Stimulated activated naive B cell treated with anti-CD40 and anti-IgM and Interleukin-4, amounts not matched to agents 10 μg/mL and 1 μg/mL and 100 μg/mL, for 72 hours (primary cell): ENCODE measurements around the gene AP3B1.

ENCODE experiments used
- ATAC-seq, 2 donors: fragments of 150-1000 bp; cut with Tn5 transposase; replicated peaks; 2 replicates each; pipeline ENCODE4 v1.10.0; 2021; ENCODE audit warnings: moderate library complexity in 1 of 2
- DNase-seq: peaks from one replicate; pipeline ENCODE4 v3.0.0; 2021
- H3K27ac Mint-ChIP-seq: one replicate; pipeline ENCODE4 v1.8.0; 2022; ENCODE audit warnings: mild to moderate bottlenecking, mixed read lengths
- H3K27me3 Mint-ChIP-seq, 2 donors: one replicate each; pipeline ENCODE4 v1.8.0; 2022; ENCODE audit warnings: mixed read lengths in 2 of 2
- H3K36me3 Mint-ChIP-seq, 2 donors: one replicate each; pipeline ENCODE4 v1.8.0; 2022; ENCODE audit warnings: mixed read lengths in 2 of 2, mild to moderate bottlenecking in 1 of 2
- H3K4me1 Mint-ChIP-seq, 2 donors: one replicate each; pipeline ENCODE4 v1.8.0; 2022; ENCODE audit warnings: mixed read lengths in 2 of 2, mild to moderate bottlenecking in 1 of 2
- H3K4me3 Mint-ChIP-seq, 2 donors: one replicate each; pipeline ENCODE4 v1.8.0; 2022; ENCODE audit warnings: mild to moderate bottlenecking in 2 of 2, mixed read lengths in 2 of 2, moderate library complexity in 1 of 2
- H3K9me3 Mint-ChIP-seq, 2 donors: one replicate each; pipeline ENCODE4 v1.8.0; 2022; ENCODE audit warnings: mixed read lengths in 2 of 2, mild to moderate bottlenecking in 1 of 2

The AP3B1 gene

DNA sequence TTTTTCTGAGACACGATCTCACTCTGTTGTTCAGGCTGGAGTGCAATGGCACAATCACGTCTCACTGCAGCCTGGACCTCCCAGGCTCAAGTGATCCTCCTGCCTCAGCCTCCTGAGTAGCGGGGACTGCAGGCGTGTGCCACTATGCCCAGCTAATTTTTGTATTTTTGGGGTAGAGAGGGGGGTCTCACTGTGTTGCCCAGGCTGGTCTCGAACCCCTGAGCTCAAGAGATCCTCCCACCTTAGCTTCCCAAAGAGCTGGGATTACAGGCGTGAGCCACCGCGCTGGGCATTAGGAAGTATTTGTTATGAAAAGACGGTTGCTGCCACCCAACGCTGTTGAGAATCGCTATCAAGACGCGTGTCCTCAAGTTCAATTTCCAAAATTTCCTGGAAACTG lies 337.4 kb downstream of the AP3B1 start:
- H3K27me3 Mint-ChIP-seq = peaks cover 30 to 49% of the 10 kb centered on the region in 2 donors
- H3K36me3 Mint-ChIP-seq = no peaks in the 10 kb centered on the region
- no peak for DNase-seq
- H3K27ac Mint-ChIP-seq = no peak overlapping the region
- no peak overlapping the region for H3K4me3 Mint-ChIP-seq
- no peak for ATAC-seq
- H3K4me1 Mint-ChIP-seq = peaks cover 2 to 21% of the 10 kb centered on the region in 2 donors
- no peaks in the 10 kb centered on the region for H3K9me3 Mint-ChIP-seq

DNA sequence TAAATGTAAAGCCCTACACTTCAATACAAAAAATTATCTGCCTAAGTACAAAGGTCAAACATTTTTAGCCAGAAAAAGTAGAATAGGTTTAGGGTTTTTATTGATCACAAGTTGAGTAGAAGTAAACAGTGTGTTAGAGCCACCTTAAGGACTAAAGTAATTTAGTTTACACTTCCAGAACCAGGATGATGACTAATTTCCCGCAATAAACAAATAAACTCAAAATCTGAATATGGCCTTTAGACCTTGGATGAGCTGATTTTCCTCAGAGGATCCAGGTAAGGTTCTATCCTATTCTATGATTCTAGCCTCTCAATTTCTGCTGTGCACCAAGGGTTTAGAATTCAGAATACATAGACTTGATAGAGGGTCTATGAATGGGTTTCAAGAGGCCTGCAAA lies 338.9 kb downstream of the AP3B1 start:
- Mint-ChIP-seq H3K27me3 (peaks cover 30 to 49% of the 10 kb centered on the region in 2 donors), H3K36me3 (no peaks in the 10 kb centered on the region), H3K27ac (no peak overlapping the region), H3K9me3 (no peaks in the 10 kb centered on the region), H3K4me1 (peaks cover 2 to 21% of the 10 kb centered on the region in 2 donors), H3K4me3 (no peak overlapping the region)
- ATAC-seq (no peak), DNase-seq (no peak)

DNA sequence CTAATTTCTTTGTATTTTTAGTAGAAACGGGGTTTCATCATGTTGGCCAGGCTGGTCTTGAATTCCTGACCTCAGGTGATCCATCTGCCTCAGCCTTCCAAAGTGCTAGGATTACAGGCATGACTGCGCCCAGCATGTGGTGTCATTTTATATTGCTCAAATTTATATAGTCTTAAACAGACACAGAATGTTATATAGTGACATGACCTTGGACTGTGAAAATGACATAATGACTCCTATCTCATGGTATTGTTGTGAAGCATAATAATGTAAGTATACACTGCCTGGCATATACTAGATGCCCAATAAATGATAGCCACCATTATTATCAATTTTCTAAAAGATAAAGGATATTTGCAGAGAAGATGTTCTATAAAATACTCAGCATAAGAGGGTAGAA lies 341.1 kb downstream of the AP3B1 start:
- DNase-seq = no peak
- peaks cover under 1 to 12% of the 10 kb centered on the region in 2 donors for H3K4me1 Mint-ChIP-seq
- no peak for ATAC-seq
- no peak overlapping the region for H3K27ac Mint-ChIP-seq
- no peaks in the 10 kb centered on the region for H3K36me3 Mint-ChIP-seq
- H3K9me3 Mint-ChIP-seq = no peaks in the 10 kb centered on the region
- H3K27me3 Mint-ChIP-seq = peaks cover 27 to 42% of the 10 kb centered on the region in 2 donors
- no peak overlapping the region for H3K4me3 Mint-ChIP-seq

DNA sequence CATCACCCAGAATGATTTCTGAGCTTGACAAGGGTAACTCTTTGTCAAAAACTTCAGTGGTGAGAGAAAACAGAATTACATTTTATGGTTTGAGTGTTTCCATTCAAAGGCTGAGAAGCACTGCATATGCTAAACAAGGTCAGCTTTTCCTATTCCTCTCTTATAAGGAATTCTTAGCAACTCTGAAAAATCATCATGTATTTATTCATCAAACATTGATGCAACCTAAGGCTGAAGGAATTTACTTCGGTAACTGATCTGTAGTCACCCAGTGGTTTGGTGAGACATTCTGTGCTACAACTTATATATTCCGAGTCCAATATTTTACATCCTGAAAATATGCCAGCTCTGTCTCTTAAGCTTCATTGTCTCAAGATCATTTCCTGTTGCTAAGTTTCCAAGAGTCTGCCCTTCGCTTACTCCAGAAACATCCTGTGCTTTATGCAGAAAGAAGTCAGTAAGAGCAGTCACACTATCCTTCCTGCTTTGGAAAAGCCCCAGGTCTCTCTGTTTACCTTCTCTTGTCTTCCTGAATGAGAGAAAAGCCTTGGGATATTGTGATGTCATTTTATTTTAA lies 341.8 kb downstream of the AP3B1 start:
- Mint-ChIP-seq H3K36me3 (no peaks in the 10 kb centered on the region), H3K27me3 (peaks cover 23 to 36% of the 10 kb centered on the region in 2 donors), H3K27ac (no peak overlapping the region), H3K4me3 (no peak overlapping the region), H3K9me3 (no peaks in the 10 kb centered on the region), H3K4me1 (peaks cover 0 to 6% of the 10 kb centered on the region in 2 donors)
- DNase-seq = no peak
- no peak for ATAC-seq
